Gastroesophageal sphincter (tissue), 4 donors: ENCODE measurements around the gene KISS1R. TPM values are rescaled to one million over a fixed set of nuclear protein-coding genes. Genes with fewer than 3 reads are reported as not detected.

Experiments
- ATAC-seq: fragments of 150-250 bp; one replicate; pipeline ENCODE4 v1.9.1; 2016; ENCODE audit warnings: mild to moderate bottlenecking, moderate library complexity
- H3K27ac ChIP-seq, 4 donors: fragments of 200-600 bp; sonication (generic) in 3 of 4; 1 replicate in 3 of 4; 2 replicates in 1 of 4; pipeline ENCODE4 v1.5.1; 2016 to 2019
- H3K27me3 ChIP-seq: fragments of 200-600 bp; sonication (generic); one replicate; pipeline ENCODE4 v1.5.1; 2019
- H3K36me3 ChIP-seq, 2 donors: fragments of 200-600 bp; sonication (generic); one replicate each; pipeline ENCODE4 v1.5.1; 2019; ENCODE audit warnings: control low read depth in 1 of 2
- H3K4me1 ChIP-seq, 3 donors: fragments of 200-600 bp; sonication (generic); 1 replicate in 2 of 3; 2 replicates in 1 of 3; pipeline ENCODE4 v1.5.1; 2016 to 2019; ENCODE audit warnings: control low read depth in 2 of 3
- H3K4me3 ChIP-seq, 2 donors: fragments of 200-600 bp; sonication (generic); one replicate each; pipeline ENCODE4 v1.5.1; 2019; ENCODE audit warnings: mild to moderate bottlenecking in 1 of 2, moderate library complexity in 1 of 2
- H3K9me3 ChIP-seq, 3 donors: fragments of 200-600 bp; sonication (generic); one replicate each; pipeline ENCODE4 v1.5.1; 2017 to 2019; ENCODE audit warnings: control low read depth in 2 of 3
- CTCF ChIP-seq, 4 experiments: fragments of 200-600 bp in 2 of 4; fragments of 450-650 bp in 2 of 4; sonication (generic) in 1 of 4; IDR thresholded peaks; one replicate each; pipeline ENCODE4 v1.5.1; 2017 to 2019; ENCODE audit warnings: antibody characterized with exemption in 4 of 4, mild to moderate bottlenecking in 2 of 4, moderate library complexity in 2 of 4
- EP300 ChIP-seq: sonication (generic); formaldehyde crosslinking; IDR thresholded peaks from one replicate; pipeline ENCODE4 v1.6.1; 2017; ENCODE audit warnings: antibody characterized with exemption, mild to moderate bottlenecking
- POLR2A ChIP-seq, 2 donors: fragments of 450-650 bp; IDR thresholded peaks; one replicate each; pipeline ENCODE4 v1.6.1; 2017; ENCODE audit warnings: antibody characterized with exemption in 2 of 2, mild to moderate bottlenecking in 2 of 2, moderate library complexity in 1 of 2
- POLR2AphosphoS5 ChIP-seq: sonication (generic); formaldehyde crosslinking; IDR thresholded peaks from one replicate; pipeline ENCODE4 v1.6.1; 2017; ENCODE audit warnings: antibody characterized with exemption
- whole genome bisulfite sequencing, 2 donors: methylation state at CpG; one replicate each; pipeline ENCODE4 v1.1.5; 2018; ENCODE audit warnings: low coverage in 1 of 2; 5-methylcytosine and 5-hydroxymethylcytosine counted together
- total RNA-seq, 4 donors: library from RNA; depleted of rRNA; stranded (reverse); fragments of >200 nt; gene quantifications; one replicate each; pipeline ENCODE4 v1.1.0, GENCODE V29; 2016

Gene KISS1R
- total RNA-seq, 4 donors from 2014 or later = not detected

- Histone ChIP-seq H3K27ac (peak overlapping the region in 1 of 4 donors; percentile 81), H3K36me3 (no peaks in the 10 kb centered on the region), H3K27me3 (no peaks in the 10 kb centered on the region), H3K9me3 (no peaks in the 10 kb centered on the region), H3K4me1 (peaks cover 0 to 59% (median 32%) of the 10 kb centered on the region in 3 donors), H3K4me3 (no peak overlapping the region)
- ATAC-seq = no peak
- WGBS, 2 donors = 93 to 96% methylated on average over 3 to 9 of the region's 10 CpGs
- no peak for TF ChIP-seq EP300
- TF ChIP-seq POLR2A (IDR thresholded peaks at IDR 0.05) = no peak
- no peak for TF ChIP-seq CTCF (IDR thresholded peaks at IDR 0.05)
- no peak for TF ChIP-seq POLR2AphosphoS5
These were observed 19.0 kb downstream of the KISS1R start for GRCh38 chr19:936175-936546.

- ATAC-seq = no peak
- no peak overlapping the region for H3K27ac ChIP-seq
- H3K36me3 ChIP-seq = no peaks in the 10 kb centered on the region
- WGBS, 2 donors = 94 to 98% methylated on average over 6 to 9 of the region's 16 CpGs
- no peaks in the 10 kb centered on the region for H3K9me3 ChIP-seq
- TF ChIP-seq EP300 = no peak
- TF ChIP-seq POLR2A (IDR thresholded peaks at IDR 0.05) = no peak
- no peak for TF ChIP-seq CTCF (IDR thresholded peaks at IDR 0.05)
- TF ChIP-seq POLR2AphosphoS5 = no peak
- peaks cover 0 to 65% (median 34%) of the 10 kb centered on the region in 3 donors for H3K4me1 ChIP-seq
- H3K4me3 ChIP-seq = no peak overlapping the region
- H3K27me3 ChIP-seq = no peaks in the 10 kb centered on the region
These were observed 20.1 kb downstream of the KISS1R start for GRCh38 chr19:937259-937694.

GRCh38 chr19:938233-938923 lies 21.2 kb downstream of the KISS1R start:
- 89 to 94% methylated on average over 9 to 17 of the region's 23 CpGs for WGBS, 2 donors
- ATAC-seq = no peak
- no peak overlapping the region for H3K4me3 ChIP-seq
- no peak overlapping the region for H3K27ac ChIP-seq
- TF ChIP-seq POLR2AphosphoS5 (no peak), POLR2A (IDR thresholded peaks at IDR 0.05) (no peak), CTCF (IDR thresholded peaks at IDR 0.05) (no peak), EP300 (no peak)
- no peaks in the 10 kb centered on the region for H3K27me3 ChIP-seq
- no peaks in the 10 kb centered on the region for H3K9me3 ChIP-seq
- H3K36me3 ChIP-seq = peaks cover 0 to 4% of the 10 kb centered on the region in 2 donors
- H3K4me1 ChIP-seq = peaks cover 0 to 57% (median 26%) of the 10 kb centered on the region in 3 donors

- Histone ChIP-seq H3K27me3 (no peaks in the 10 kb centered on the region), H3K9me3 (no peaks in the 10 kb centered on the region), H3K4me1 (peaks cover 0 to 46% (median 15%) of the 10 kb centered on the region in 3 donors), H3K27ac (no peak overlapping the region), H3K36me3 (peaks cover 0 to 4% of the 10 kb centered on the region in 2 donors), H3K4me3 (no peak overlapping the region)
- ATAC-seq = no peak
- TF ChIP-seq EP300 (no peak), POLR2A (IDR thresholded peaks at IDR 0.05) (no peak), CTCF (IDR thresholded peaks at IDR 0.05) (no peak), POLR2AphosphoS5 (no peak)
- 84 to 85% methylated on average over 14 to 19 of the region's 22 CpGs for WGBS, 2 donors
These were observed 22.3 kb downstream of the KISS1R start for GRCh38 chr19:939439-939838.

- Histone ChIP-seq H3K4me3 (no peak overlapping the region), H3K4me1 (peaks cover 0 to 42% (median 10%) of the 10 kb centered on the region in 3 donors), H3K9me3 (no peaks in the 10 kb centered on the region), H3K36me3 (peaks cover 0 to 4% of the 10 kb centered on the region in 2 donors), H3K27ac (peak overlapping the region in 2 of 4 donors; percentile 79 to 87), H3K27me3 (no peaks in the 10 kb centered on the region)
- WGBS, 2 donors = 92 to 100% methylated on average over 1 to 5 of the region's 7 CpGs
- TF ChIP-seq CTCF (IDR thresholded peaks at IDR 0.05) (no peak), POLR2A (IDR thresholded peaks at IDR 0.05) (no peak), EP300 (no peak), POLR2AphosphoS5 (no peak)
- ATAC-seq = no peak
These were observed 22.8 kb downstream of the KISS1R start for GRCh38 chr19:939922-940321.
